Right ventricle myocardium inferior (tissue), 1 donor: ENCODE results near the gene RHOA. TPM values are rescaled to one million over a fixed set of nuclear protein-coding genes. Genes with fewer than 3 reads are reported as not detected.
"Not testable (repeated sequence)": the region's sequence is repeated elsewhere in the genome, so short reads cannot be mapped to it uniquely, and the experiment has no call there.

Experiments used
- ATAC-seq: fragments of 200-7000 bp; cut with Tn5 transposase; one replicate; pipeline ENCODE4 v1.9.1; 2020; ENCODE audit warnings: mild to moderate bottlenecking, moderate library complexity
- DNase-seq: peaks from one replicate; pipeline ENCODE4 v3.0.0; 2021; ENCODE audit errors: missing footprints
- intact Hi-C: fragments of 100-400 bp; cut with DNase I; formaldehyde crosslinking; loops from one replicate; pipeline ENCODE4 v1.11.0; 2022
- total RNA-seq: library from RNA; stranded (reverse); fragmentation: NEBNext Ultra II Directional; extraction: Animal tissue kit (Norgen Biotek cat#: 25700); gene quantifications from one replicate; pipeline ENCODE4 v1.2.1, GENCODE V29; 2021
- donor health status: DM: no; HTN: yes; CAD: no; lungs with severe emphysema.

The RHOA gene
- total RNA-seq, 1 donor from 2014 or later, result 285 TPM

GRCh38 chr3:49415931-49416601 lies 4.3 kb upstream of the RHOA start:
- ATAC-seq, result no peak
- no peak for DNase-seq
- intact Hi-C loops, result loop anchor here (10.0 kb wide), 1 partner anchor 241 kb away; the partner anchor contains the start of gene KLHDC8B

- ATAC-seq (no peak), DNase-seq (no peak)
- intact Hi-C loops, result loop anchor here (5.0 to 10.0 kb wide), 2 partner anchors 57 to 240 kb away; partner anchors contain the start of genes GPX1 and KLHDC8B
Observed at GRCh38 chr3:49414753-49415152, 3.0 kb upstream of the RHOA start.

GRCh38 chr3:49413338-49413734 lies 1.6 kb upstream of the RHOA start:
- DNase-seq, result no peak
- intact Hi-C loops, result loop anchor here (2.0 to 10.0 kb wide), 3 partner anchors 56 to 239 kb away; partner anchors contain the start of genes GPX1, KLHDC8B and USP4
- ATAC-seq, result no peak

DNA sequence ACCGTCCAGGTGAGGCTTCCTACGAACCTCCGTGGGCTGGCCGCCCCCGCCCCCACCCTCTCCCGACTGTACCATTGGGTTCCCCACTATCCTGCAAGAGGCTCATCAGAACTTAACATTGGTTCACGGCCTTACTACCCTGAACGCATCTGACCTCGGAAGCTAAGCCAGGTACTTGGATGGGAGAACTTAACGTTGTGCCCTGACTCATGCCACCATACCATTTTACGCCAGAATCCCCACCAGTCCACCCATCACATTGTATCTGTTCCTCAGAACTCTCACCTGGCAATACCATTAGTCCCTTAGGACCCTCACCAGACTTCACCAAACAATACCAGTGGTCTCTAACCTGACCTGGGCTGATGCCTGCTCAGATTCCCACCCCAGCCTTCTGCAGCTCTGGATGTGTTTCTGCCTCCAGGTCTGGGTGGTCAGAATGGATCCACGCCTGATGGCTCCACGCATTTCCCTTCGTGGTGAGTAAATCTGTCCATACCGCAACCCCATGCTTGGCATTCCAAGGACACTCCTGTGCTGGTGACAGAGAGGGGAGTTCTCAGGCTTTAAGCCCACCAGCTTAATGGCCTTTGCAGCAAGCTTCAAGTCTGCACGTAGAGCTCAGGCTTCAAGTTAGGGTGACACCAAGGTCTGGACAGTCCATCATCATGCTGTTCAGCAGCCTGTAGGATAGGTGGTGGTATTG lies 1.0 kb upstream of the RHOA start:
- no peak for ATAC-seq
- intact Hi-C loops, result loop anchor here (1.0 to 10.0 kb wide), 4 partner anchors 55 to 319 kb away; partner anchors contain the start of genes GPX1, KLHDC8B and USP4
- DNase-seq, result no peak

GRCh38 chr3:49411535-49411967 lies 225 bp downstream of the RHOA start:
- ATAC-seq (peak; percentile 6), DNase-seq (peak; percentile 85)
- intact Hi-C loops, result loop anchor here (5.0 to 10.0 kb wide), 2 partner anchors 54 to 237 kb away; partner anchors contain the start of genes GPX1 and KLHDC8B

GRCh38 chr3:49410846-49411534 lies 786 bp downstream of the RHOA start:
- ATAC-seq (peak; percentile 14), DNase-seq (no peak)
- intact Hi-C loops, result loop anchor here (5.0 to 10.0 kb wide), 2 partner anchors 54 to 236 kb away; partner anchors contain the start of genes GPX1 and KLHDC8B

- no peak for DNase-seq
- intact Hi-C loops, result loop anchor here (5.0 to 10.0 kb wide), 2 partner anchors 53 to 235 kb away; partner anchors contain the start of genes GPX1 and KLHDC8B
- ATAC-seq, result no peak
Observed at GRCh38 chr3:49410066-49410845, 1.5 kb downstream of the RHOA start.

DNA sequence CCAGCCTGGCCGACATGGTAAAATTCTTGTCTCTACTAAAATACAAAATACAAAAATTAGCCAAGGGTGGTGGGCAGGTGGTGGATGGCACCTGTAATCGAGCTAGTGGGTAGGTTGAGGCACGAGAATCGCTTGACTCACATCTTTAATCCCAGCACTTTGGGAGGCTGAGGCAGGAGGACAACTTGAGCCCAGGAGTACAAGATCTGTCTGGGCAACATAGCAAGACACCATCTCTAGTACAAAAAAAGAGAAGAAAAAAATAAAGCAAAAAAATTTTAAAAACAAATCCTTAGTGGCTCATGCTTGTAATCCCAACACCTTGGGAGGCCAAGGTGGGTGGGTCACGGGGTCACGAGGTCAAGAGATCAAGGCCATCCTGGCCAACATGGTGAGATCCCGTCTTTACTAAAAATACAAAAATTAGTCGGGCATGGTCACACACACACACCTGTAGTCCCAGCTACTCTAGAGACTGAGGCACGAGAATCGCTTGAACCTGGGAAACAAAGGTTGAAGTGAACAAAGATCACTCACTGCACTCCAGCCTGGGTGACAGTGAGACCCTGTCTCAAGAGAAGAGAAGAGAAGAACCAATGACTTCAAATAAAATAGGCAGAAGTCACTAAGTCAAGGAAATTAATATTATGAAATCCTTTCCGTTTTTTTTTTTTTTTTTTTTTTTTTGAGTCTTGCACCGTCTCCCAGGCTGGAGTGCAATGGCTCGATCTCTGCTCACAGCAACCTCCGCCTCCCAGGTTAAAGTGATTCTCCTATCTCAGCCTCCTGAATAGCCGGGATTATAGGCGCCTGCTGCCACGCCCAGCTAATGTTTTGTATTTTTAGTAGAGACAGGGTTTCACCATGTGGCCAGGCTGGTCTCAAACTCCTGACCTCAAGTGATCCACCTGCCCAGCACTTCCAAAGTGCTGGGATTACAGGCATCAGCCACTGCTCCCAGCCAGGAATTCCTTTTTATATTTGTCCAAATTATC lies 4.9 kb downstream of the RHOA start:
- intact Hi-C loops, result no loop called here
- DNase-seq (no peak), ATAC-seq (no peak)

DNA sequence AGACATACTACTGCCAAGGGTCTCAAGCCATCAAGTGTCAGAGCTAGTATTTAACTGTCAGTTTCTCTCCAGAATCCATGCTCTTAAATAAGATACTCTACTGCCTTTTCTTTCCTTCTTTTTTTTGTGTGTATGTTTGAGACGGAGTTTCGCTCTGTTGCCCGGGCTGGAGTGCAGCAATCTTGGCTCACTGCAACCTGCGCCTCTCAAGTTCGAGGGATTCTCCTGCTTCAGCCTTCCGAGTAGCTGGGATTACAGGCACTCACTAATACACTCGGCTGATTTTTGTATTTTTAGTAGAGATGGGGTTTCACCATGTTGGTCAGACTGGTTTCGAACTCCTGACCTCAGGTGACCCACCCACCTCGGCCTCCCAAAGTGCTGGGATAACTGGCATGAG lies 6.2 kb downstream of the RHOA start:
- intact Hi-C loops, DNase-seq: not testable (repeated sequence)
- ATAC-seq, result peak; percentile 24

DNA sequence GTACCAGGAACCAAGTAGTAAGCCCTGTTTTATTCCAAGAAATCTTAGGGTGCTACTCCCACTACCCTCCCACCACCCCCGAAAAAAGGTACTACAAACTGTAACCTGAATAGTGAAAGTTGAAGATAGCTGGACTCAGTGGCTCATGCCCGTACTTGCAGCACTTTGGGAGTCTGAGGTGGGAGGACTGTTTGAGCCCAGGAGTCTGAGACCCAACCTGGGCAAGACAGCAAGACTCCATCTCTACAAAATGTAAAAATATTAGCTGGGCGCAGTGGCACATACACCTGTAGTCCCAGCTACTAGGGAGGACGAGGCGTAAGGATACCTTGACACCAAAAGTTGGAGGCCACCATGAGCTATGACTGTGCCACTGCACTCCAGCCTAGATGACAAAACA lies 7.9 kb downstream of the RHOA start:
- intact Hi-C loops, result no loop called here
- DNase-seq, result no peak
- ATAC-seq, result no peak

DNA sequence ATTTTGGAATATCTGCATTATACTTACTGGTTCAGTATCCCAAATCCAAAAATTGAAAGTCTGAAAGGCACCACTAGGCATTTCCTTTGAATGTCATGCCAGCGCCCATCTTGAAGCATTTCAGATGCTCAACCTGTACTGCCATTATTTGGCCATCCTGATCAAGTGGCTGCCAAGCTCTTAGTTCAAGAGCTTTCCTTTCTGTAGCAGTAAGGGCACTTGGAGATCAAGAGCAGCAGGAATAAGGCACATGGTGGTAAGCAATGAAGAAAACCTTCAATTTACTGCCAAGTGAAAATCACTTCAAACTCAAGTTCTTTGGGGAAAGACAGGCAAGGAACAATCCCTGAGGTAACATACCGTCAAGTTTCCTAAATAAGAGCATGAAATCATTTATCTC lies 10.0 kb downstream of the RHOA start:
- DNase-seq (no peak), ATAC-seq (no peak)
- intact Hi-C loops, result no loop called here

- intact Hi-C loops, result no loop called here
- DNase-seq (no peak), ATAC-seq (no peak)
Observed at GRCh38 chr3:49399461-49399860, 12.3 kb downstream of the RHOA start.

DNA sequence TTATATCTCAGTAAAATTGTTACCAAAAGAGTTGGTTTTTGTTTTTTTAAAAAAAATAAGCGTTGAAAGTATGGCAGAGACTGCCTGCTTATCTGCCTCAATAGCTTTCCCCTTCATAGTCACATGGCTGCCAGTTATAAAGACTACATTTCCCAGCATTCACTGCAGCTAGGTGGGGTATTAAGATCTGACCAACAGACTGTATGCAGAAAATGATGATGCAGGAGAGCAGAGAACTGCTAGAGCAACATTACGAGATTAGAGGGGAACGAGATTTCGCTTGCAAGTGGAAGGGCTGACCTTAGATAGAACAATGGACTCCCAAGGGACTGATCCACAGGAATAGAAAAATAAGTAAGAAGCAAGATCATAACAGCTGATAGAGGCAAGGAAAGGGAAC lies 14.3 kb downstream of the RHOA start:
- DNase-seq, result no peak
- intact Hi-C loops, result no loop called here
- peak; percentile 50 for ATAC-seq

- intact Hi-C loops, ATAC-seq, DNase-seq: not testable (repeated sequence)
Observed at GRCh38 chr3:49391310-49391709, 20.5 kb downstream of the RHOA start.

- ATAC-seq (no peak), DNase-seq (no peak)
- intact Hi-C loops, result no loop called here
Observed at GRCh38 chr3:49389297-49389696, 22.5 kb downstream of the RHOA start.

- DNase-seq (no peak), ATAC-seq (no peak)
- intact Hi-C loops, result no loop called here
Observed at GRCh38 chr3:49388289-49388820, 23.4 kb downstream of the RHOA start.

DNA sequence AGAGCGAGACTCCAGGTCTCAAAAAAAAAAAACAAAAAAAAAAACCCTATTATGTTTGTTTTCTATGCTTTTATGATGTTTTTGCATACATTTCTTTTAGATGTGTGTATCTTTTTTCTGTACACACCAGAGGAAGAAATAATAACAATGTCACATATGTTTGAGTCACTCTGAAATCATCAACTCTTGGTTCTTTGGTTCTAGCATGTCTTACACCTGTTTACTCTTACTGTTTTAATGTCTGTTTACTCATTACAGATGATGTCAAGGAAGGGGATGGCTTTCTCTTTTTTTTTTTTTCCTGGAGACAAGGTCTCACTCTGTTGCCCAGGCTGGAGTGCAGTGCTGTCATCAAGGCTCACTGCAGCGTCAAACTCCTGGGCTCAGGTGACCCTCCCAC lies 24.1 kb downstream of the RHOA start:
- intact Hi-C loops, result no loop called here
- ATAC-seq (no peak), DNase-seq (no peak)
